ENCODE measurements around the gene SRPX.
A peak's percentile ranks its signal among the peaks of the same experiment; 100 is the strongest.

The SRPX gene

GRCh38 chrX:38211891-38212635 is 8.6 kb downstream of the SRPX start:
- DNase-seq, result no peak

- no peak for DNase-seq
These were observed 14.1 kb downstream of the SRPX start for GRCh38 chrX:38206542-38206941.

- DNase-seq, result no peak
These were observed 14.6 kb downstream of the SRPX start for GRCh38 chrX:38206036-38206435.

GRCh38 chrX:38205039-38205438 is 15.6 kb downstream of the SRPX start:
- no peak for DNase-seq

- DNase-seq, result no peak
These were observed 28.5 kb downstream of the SRPX start for GRCh38 chrX:38192007-38192810.

- no peak for DNase-seq
These were observed 31.0 kb downstream of the SRPX start for GRCh38 chrX:38189431-38190250.

- no peak for DNase-seq
These were observed 37.1 kb downstream of the SRPX start for GRCh38 chrX:38183596-38183995.

- DNase-seq, result no peak
These were observed 39.3 kb downstream of the SRPX start for GRCh38 chrX:38181357-38181756.

- no peak for DNase-seq
These were observed 42.3 kb downstream of the SRPX start for GRCh38 chrX:38178396-38178795.

- DNase-seq, result peak in 1 of 2 donors; percentile 1
These were observed 45.5 kb downstream of the SRPX start for GRCh38 chrX:38175139-38175538.

- DNase-seq, result no peak
These were observed 48.1 kb downstream of the SRPX start for GRCh38 chrX:38172596-38172995.

GRCh38 chrX:38170556-38170955 is 50.1 kb downstream of the SRPX start:
- no peak for DNase-seq

GRCh38 chrX:38166478-38167083 is 54.1 kb downstream of the SRPX start:
- DNase-seq, result peak; percentile 3 to 21

GRCh38 chrX:38165023-38165422 is 55.6 kb downstream of the SRPX start:
- no peak for DNase-seq

- DNase-seq, result no peak
These were observed 57.5 kb downstream of the SRPX start for GRCh38 chrX:38163193-38163592.

GRCh38 chrX:38156838-38157237 is 63.8 kb downstream of the SRPX start:
- DNase-seq, result no peak

GRCh38 chrX:38154818-38155217 is 65.9 kb downstream of the SRPX start:
- DNase-seq, result no peak

- DNase-seq, result no peak
These were observed 66.3 kb downstream of the SRPX start for GRCh38 chrX:38154340-38154739.

GRCh38 chrX:38151441-38151840 is 69.2 kb downstream of the SRPX start:
- DNase-seq, result no peak

- no peak for DNase-seq
These were observed 69.7 kb downstream of the SRPX start for GRCh38 chrX:38150993-38151392.

GRCh38 chrX:38149016-38149415 is 71.7 kb downstream of the SRPX start:
- DNase-seq, result no peak

- DNase-seq, result no peak
These were observed 78.1 kb downstream of the SRPX start for GRCh38 chrX:38142610-38143009.

GRCh38 chrX:38138900-38139299 is 81.8 kb downstream of the SRPX start:
- no peak for DNase-seq
